ENCODE results near the gene LRRC17. TPM values are rescaled to one million over a fixed set of nuclear protein-coding genes. Genes with fewer than 3 reads are reported as not detected.

LRRC17 gene
- total and polyA plus RNA-seq, 10 donors: 0.54 to 3.1 (median 1.1) TPM

GRCh38 chr7:102875700-102876295, 37.0 kb upstream of the LRRC17 start:
- Histone ChIP-seq H3K4me3 (no peak overlapping the region), H3K27me3 (replicated peaks in 1 of 7) (no peaks in the 10 kb centered on the region), H3K27ac (no peak overlapping the region), H3K9me3 (no peaks in the 10 kb centered on the region), H3K4me1 (no peaks in the 10 kb centered on the region), H3K36me3 (no peaks in the 10 kb centered on the region)
- intact Hi-C loops (cut with DNase I; ENCODE audit: low total_unique reads): no loop called here
- TF ChIP-seq CTCF (IDR thresholded peaks at IDR 0.05 in 8 of 11, conservative IDR thresholded peaks at IDR 0.05 in 3 of 11) (no peak), POLR2A (IDR thresholded peaks at IDR 0.05) (no peak), POLR2AphosphoS5 (IDR thresholded peaks at IDR 0.05) (no peak)
- DNase-seq: no peak
- 81 to 92% (median 91%) methylated on average over 3 of the region's 3 CpGs for WGBS, 5 donors

GRCh38 chr7:102883098-102883860, 29.5 kb upstream of the LRRC17 start:
- Histone ChIP-seq H3K27ac (no peak overlapping the region), H3K27me3 (replicated peaks in 1 of 7) (no peaks in the 10 kb centered on the region), H3K36me3 (no peaks in the 10 kb centered on the region), H3K4me1 (no peaks in the 10 kb centered on the region), H3K4me3 (no peak overlapping the region), H3K9me3 (no peaks in the 10 kb centered on the region)
- intact Hi-C loops (cut with DNase I; ENCODE audit: low total_unique reads): no loop called here
- 80 to 88% (median 82%) methylated on average over 6 of the region's 6 CpGs for WGBS, 5 donors
- no peak for TF ChIP-seq POLR2A (IDR thresholded peaks at IDR 0.05)
- TF ChIP-seq CTCF (IDR thresholded peaks at IDR 0.05 in 8 of 11, conservative IDR thresholded peaks at IDR 0.05 in 3 of 11): no peak
- TF ChIP-seq POLR2AphosphoS5 (IDR thresholded peaks at IDR 0.05): no peak
- no peak for DNase-seq

GRCh38 chr7:102888561-102889233, 24.1 kb upstream of the LRRC17 start:
- peaks cover 0 to 25% (median 8%) of the 10 kb centered on the region in 6 donors for H3K4me1 ChIP-seq
- WGBS, 5 donors: 76 to 87% (median 80%) methylated on average over 3 of the region's 3 CpGs
- intact Hi-C loops (cut with DNase I; ENCODE audit: low total_unique reads): no loop called here
- no peaks in the 10 kb centered on the region for H3K27me3 ChIP-seq (replicated peaks in 1 of 7)
- H3K9me3 ChIP-seq: no peaks in the 10 kb centered on the region
- no peak for DNase-seq
- H3K36me3 ChIP-seq: no peaks in the 10 kb centered on the region
- TF ChIP-seq POLR2AphosphoS5 (IDR thresholded peaks at IDR 0.05) (no peak), POLR2A (IDR thresholded peaks at IDR 0.05) (no peak)
- no peak overlapping the region for H3K27ac ChIP-seq
- H3K4me3 ChIP-seq: no peak overlapping the region

- DNase-seq: no peak
- Histone ChIP-seq H3K9me3 (no peaks in the 10 kb centered on the region), H3K27me3 (replicated peaks in 1 of 7) (no peaks in the 10 kb centered on the region), H3K27ac (no peak overlapping the region), H3K36me3 (no peaks in the 10 kb centered on the region), H3K4me3 (no peak overlapping the region), H3K4me1 (peaks cover 0 to 25% (median 8%) of the 10 kb centered on the region in 6 donors)
- 48 to 78% (median 74%) methylated on average over 2 of the region's 2 CpGs for WGBS, 5 donors
- intact Hi-C loops (cut with DNase I; ENCODE audit: low total_unique reads): no loop called here
- TF ChIP-seq CTCF (IDR thresholded peaks at IDR 0.05 in 8 of 11, conservative IDR thresholded peaks at IDR 0.05 in 3 of 11): no peak
- TF ChIP-seq POLR2A (IDR thresholded peaks at IDR 0.05): no peak
- no peak for TF ChIP-seq POLR2AphosphoS5 (IDR thresholded peaks at IDR 0.05)
These were observed 22.9 kb upstream of the LRRC17 start for GRCh38 chr7:102889851-102890250.
